Fibroblast of villous mesenchyme (primary cell): ENCODE measurements around the gene F2RL2. TPM values are rescaled to one million over a fixed set of nuclear protein-coding genes. Genes with fewer than 3 reads are reported as not detected.

Experiments used
- DNase-seq: peaks from one replicate; pipeline ENCODE4 v3.0.0-alpha.2; 2010; ENCODE audit warnings: low read depth
- H3K4me3 ChIP-seq: 2 replicates; pipeline ENCODE4 v1.5.1; 2011; ENCODE audit warnings: low read depth, mild to moderate bottlenecking, low read length
- CTCF ChIP-seq: IDR thresholded peaks from 2 replicates; pipeline ENCODE4 v1.5.1; 2012; ENCODE audit warnings: low read depth, mild to moderate bottlenecking, low read length; ENCODE audit not compliant: insufficient read depth
- total RNA-seq: library from RNA; depleted of rRNA; stranded (reverse); fragments of >200 nt; gene quantifications from 2 replicates; pipeline ENCODE4 v1.2.3, GENCODE V29; 2012

The F2RL2 gene
- total RNA-seq, 1 donor = 29.8 TPM

- no peak for TF ChIP-seq CTCF
- no peak for DNase-seq
- H3K4me3 ChIP-seq = no peak overlapping the region
Measured at GRCh38 chr5:76625087-76625815, 2.0 kb upstream of the F2RL2 start.

- H3K4me3 ChIP-seq = peak overlapping the region; percentile 47
- no peak for DNase-seq
- TF ChIP-seq CTCF = no peak
Measured at GRCh38 chr5:76622076-76622475, 1.1 kb downstream of the F2RL2 start.

GRCh38 chr5:76620166-76620565 lies 3.0 kb downstream of the F2RL2 start:
- no peak for TF ChIP-seq CTCF
- no peak overlapping the region for H3K4me3 ChIP-seq
- DNase-seq = no peak

GRCh38 chr5:76617675-76618074 lies 5.5 kb downstream of the F2RL2 start:
- DNase-seq = no peak
- TF ChIP-seq CTCF = no peak
- H3K4me3 ChIP-seq = no peak overlapping the region

- no peak overlapping the region for H3K4me3 ChIP-seq
- no peak for DNase-seq
- TF ChIP-seq CTCF = no peak
Measured at GRCh38 chr5:76617229-76617628, 6.0 kb downstream of the F2RL2 start.

GRCh38 chr5:76616206-76616605 lies 7.0 kb downstream of the F2RL2 start:
- no peak for TF ChIP-seq CTCF
- H3K4me3 ChIP-seq = no peak overlapping the region
- no peak for DNase-seq

- H3K4me3 ChIP-seq = no peak overlapping the region
- no peak for DNase-seq
- TF ChIP-seq CTCF = no peak
Measured at GRCh38 chr5:76615759-76616158, 7.4 kb downstream of the F2RL2 start.
